Measurements from ENCODE around the gene PIP5K1B.
A peak's percentile ranks its signal among the peaks of the same experiment; 100 is the strongest.

PIP5K1B gene

DNA sequence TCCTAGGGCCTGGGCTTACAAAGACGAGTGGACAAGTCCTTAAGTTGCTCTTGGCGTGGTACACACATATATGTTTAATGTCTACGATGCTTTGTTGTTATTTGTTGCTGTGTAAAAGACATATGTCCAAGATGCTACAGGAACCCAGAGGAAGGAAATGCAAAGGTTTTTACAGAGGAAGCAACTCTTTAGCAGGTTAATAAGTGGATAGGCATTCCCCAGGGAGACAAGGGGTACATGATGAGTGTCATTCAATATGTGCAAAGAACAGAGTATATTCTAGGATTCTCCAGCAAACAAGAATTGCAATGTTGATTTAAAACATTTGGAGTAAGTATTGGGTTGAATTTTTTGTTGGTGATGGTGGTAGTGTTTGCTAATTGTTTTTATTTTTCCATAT, 92.1 kb downstream of the PIP5K1B start:
- H3K4me1 ChIP-seq (ENCODE audit: insufficient read depth, low read length) = peaks cover 8% of the 10 kb centered on the region
- no peaks in the 10 kb centered on the region for H3K9me3 ChIP-seq (ENCODE audit: insufficient read depth, low read length, severe bottlenecking)
- H3K4me3 ChIP-seq (ENCODE audit: low read depth in 1 of 2, low read length in 2 of 2) = no peak overlapping the region
- no peak for ATAC-seq (ENCODE audit: insufficient read depth, low read depth)
- peaks cover 3% of the 10 kb centered on the region for H3K27me3 ChIP-seq (ENCODE audit: insufficient read depth, low read length, poor library complexity)
- no peaks in the 10 kb centered on the region for H4K20me1 ChIP-seq (ENCODE audit: insufficient read depth, low read length)
- H3K79me2 ChIP-seq (ENCODE audit: insufficient read depth, low read length) = no peaks in the 10 kb centered on the region
- no peaks in the 10 kb centered on the region for H3K36me3 ChIP-seq (ENCODE audit: insufficient read depth, low read length)
- H3K4me2 ChIP-seq (ENCODE audit: insufficient read depth, low read length) = no peak overlapping the region
- H3K27ac ChIP-seq (ENCODE audit: low read length) = no peak overlapping the region
- no peak overlapping the region for H3K9ac ChIP-seq (ENCODE audit: low read depth, low read length)
- TF ChIP-seq EZH2 (IDR thresholded peaks at IDR 0.05; ENCODE audit: borderline replicate concordance, low read depth, low read length, severe bottlenecking) = no peak
- TF ChIP-seq, protein P1, sequence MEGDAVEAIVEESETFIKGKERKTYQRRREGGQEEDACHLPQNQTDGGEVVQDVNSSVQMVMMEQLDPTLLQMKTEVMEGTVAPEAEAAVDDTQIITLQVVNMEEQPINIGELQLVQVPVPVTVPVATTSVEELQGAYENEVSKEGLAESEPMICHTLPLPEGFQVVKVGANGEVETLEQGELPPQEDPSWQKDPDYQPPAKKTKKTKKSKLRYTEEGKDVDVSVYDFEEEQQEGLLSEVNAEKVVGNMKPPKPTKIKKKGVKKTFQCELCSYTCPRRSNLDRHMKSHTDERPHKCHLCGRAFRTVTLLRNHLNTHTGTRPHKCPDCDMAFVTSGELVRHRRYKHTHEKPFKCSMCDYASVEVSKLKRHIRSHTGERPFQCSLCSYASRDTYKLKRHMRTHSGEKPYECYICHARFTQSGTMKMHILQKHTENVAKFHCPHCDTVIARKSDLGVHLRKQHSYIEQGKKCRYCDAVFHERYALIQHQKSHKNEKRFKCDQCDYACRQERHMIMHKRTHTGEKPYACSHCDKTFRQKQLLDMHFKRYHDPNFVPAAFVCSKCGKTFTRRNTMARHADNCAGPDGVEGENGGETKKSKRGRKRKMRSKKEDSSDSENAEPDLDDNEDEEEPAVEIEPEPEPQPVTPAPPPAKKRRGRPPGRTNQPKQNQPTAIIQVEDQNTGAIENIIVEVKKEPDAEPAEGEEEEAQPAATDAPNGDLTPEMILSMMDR (IDR thresholded peaks at IDR 0.05; ENCODE audit: borderline replicate concordance, extremely low read depth, low read length, poor library complexity, severe bottlenecking) = no peak
- no peak for DNase-seq
- H2AFZ ChIP-seq (ENCODE audit: low read depth, low read length) = no peak overlapping the region

- TF ChIP-seq, protein P1 (IDR thresholded peaks at IDR 0.05; ENCODE audit: borderline replicate concordance, extremely low read depth, low read length, poor library complexity, severe bottlenecking) = no peak
- TF ChIP-seq EZH2 (IDR thresholded peaks at IDR 0.05; ENCODE audit: borderline replicate concordance, low read depth, low read length, severe bottlenecking) = no peak
- Histone ChIP-seq H3K79me2 (ENCODE audit: insufficient read depth, low read length) (no peaks in the 10 kb centered on the region), H4K20me1 (ENCODE audit: insufficient read depth, low read length) (no peaks in the 10 kb centered on the region), H3K9ac (ENCODE audit: low read depth, low read length) (no peak overlapping the region), H3K4me1 (ENCODE audit: insufficient read depth, low read length) (peaks cover 8% of the 10 kb centered on the region), H3K4me2 (ENCODE audit: insufficient read depth, low read length) (no peak overlapping the region), H2AFZ (ENCODE audit: low read depth, low read length) (no peak overlapping the region), H3K36me3 (ENCODE audit: insufficient read depth, low read length) (no peaks in the 10 kb centered on the region), H3K27ac (ENCODE audit: low read length) (no peak overlapping the region), H3K9me3 (ENCODE audit: insufficient read depth, low read length, severe bottlenecking) (no peaks in the 10 kb centered on the region), H3K27me3 (ENCODE audit: insufficient read depth, low read length, poor library complexity) (peaks cover 3% of the 10 kb centered on the region), H3K4me3 (ENCODE audit: low read depth in 1 of 2, low read length in 2 of 2) (no peak overlapping the region)
- peak; percentile 11 for DNase-seq
- peak; percentile 80 for ATAC-seq (ENCODE audit: insufficient read depth, low read depth)
These were observed 93.4 kb downstream of the PIP5K1B start for GRCh38 chr9:68798423-68798822.

- Histone ChIP-seq H3K79me2 (ENCODE audit: insufficient read depth, low read length) (no peaks in the 10 kb centered on the region), H3K27ac (ENCODE audit: low read length) (no peak overlapping the region), H3K4me3 (ENCODE audit: low read depth in 1 of 2, low read length in 2 of 2) (no peak overlapping the region), H3K36me3 (ENCODE audit: insufficient read depth, low read length) (no peaks in the 10 kb centered on the region), H3K9me3 (ENCODE audit: insufficient read depth, low read length, severe bottlenecking) (no peaks in the 10 kb centered on the region), H3K4me1 (ENCODE audit: insufficient read depth, low read length) (peaks cover 8% of the 10 kb centered on the region), H4K20me1 (ENCODE audit: insufficient read depth, low read length) (no peaks in the 10 kb centered on the region), H3K9ac (ENCODE audit: low read depth, low read length) (no peak overlapping the region), H3K27me3 (ENCODE audit: insufficient read depth, low read length, poor library complexity) (no peaks in the 10 kb centered on the region), H2AFZ (ENCODE audit: low read depth, low read length) (no peak overlapping the region), H3K4me2 (ENCODE audit: insufficient read depth, low read length) (no peak overlapping the region)
- DNase-seq (no peak), ATAC-seq (ENCODE audit: insufficient read depth, low read depth) (no peak)
- TF ChIP-seq, protein P1 (IDR thresholded peaks at IDR 0.05; ENCODE audit: borderline replicate concordance, extremely low read depth, low read length, poor library complexity, severe bottlenecking) = no peak
- TF ChIP-seq EZH2 (IDR thresholded peaks at IDR 0.05; ENCODE audit: borderline replicate concordance, low read depth, low read length, severe bottlenecking) = no peak
These were observed 95.8 kb downstream of the PIP5K1B start for GRCh38 chr9:68800836-68801235.

- Histone ChIP-seq H3K9ac (ENCODE audit: low read depth, low read length) (no peak overlapping the region), H3K9me3 (ENCODE audit: insufficient read depth, low read length, severe bottlenecking) (no peaks in the 10 kb centered on the region), H3K4me2 (ENCODE audit: insufficient read depth, low read length) (no peak overlapping the region), H3K27me3 (ENCODE audit: insufficient read depth, low read length, poor library complexity) (no peaks in the 10 kb centered on the region), H3K4me1 (ENCODE audit: insufficient read depth, low read length) (peaks cover 8% of the 10 kb centered on the region), H3K4me3 (ENCODE audit: low read depth in 1 of 2, low read length in 2 of 2) (no peak overlapping the region), H2AFZ (ENCODE audit: low read depth, low read length) (no peak overlapping the region), H3K36me3 (ENCODE audit: insufficient read depth, low read length) (no peaks in the 10 kb centered on the region), H3K27ac (ENCODE audit: low read length) (no peak overlapping the region), H4K20me1 (ENCODE audit: insufficient read depth, low read length) (no peaks in the 10 kb centered on the region), H3K79me2 (ENCODE audit: insufficient read depth, low read length) (no peaks in the 10 kb centered on the region)
- ATAC-seq (ENCODE audit: insufficient read depth, low read depth) (no peak), DNase-seq (no peak)
- no peak for TF ChIP-seq EZH2 (IDR thresholded peaks at IDR 0.05; ENCODE audit: borderline replicate concordance, low read depth, low read length, severe bottlenecking)
- TF ChIP-seq, protein P1 (IDR thresholded peaks at IDR 0.05; ENCODE audit: borderline replicate concordance, extremely low read depth, low read length, poor library complexity, severe bottlenecking) = no peak
These were observed 97.5 kb downstream of the PIP5K1B start for GRCh38 chr9:68802525-68803015.
